NCI-H524 treated with DMSO at 0.1 percent for 48 hours (cell line): ENCODE data around the gene ITGA5.

Source experiments
- DNase-seq: peaks from one replicate; lab custom pipeline; 2025; lab: John Stamatoyannopoulos, UW

The ITGA5 gene

GRCh38 chr12:54430471-54431069, 11.5 kb upstream of the ITGA5 start:
- no peak for DNase-seq

DNA sequence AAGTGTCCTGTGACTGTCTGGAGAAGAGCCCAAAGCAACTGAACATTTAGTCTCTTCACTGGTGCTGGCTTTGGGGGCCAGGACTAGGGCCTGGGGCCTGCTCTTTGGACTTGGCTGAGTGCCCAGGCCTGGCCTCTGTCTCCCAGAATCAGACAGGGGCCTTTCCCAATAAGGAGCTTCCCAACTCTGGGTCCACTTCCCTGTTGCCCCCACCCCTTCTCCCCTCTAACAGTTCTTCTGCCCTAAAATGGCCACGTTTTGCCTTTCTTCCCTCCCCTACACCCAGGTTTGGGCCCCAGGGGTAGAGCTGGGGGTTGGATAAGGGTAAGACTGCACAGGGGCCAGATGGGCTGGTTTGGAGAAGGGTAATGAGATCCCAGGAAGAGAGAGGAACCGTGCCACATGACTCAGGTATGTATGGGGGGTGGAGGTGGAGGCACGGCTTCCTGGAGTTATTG, 10.0 kb upstream of the ITGA5 start:
- no peak for DNase-seq

DNA sequence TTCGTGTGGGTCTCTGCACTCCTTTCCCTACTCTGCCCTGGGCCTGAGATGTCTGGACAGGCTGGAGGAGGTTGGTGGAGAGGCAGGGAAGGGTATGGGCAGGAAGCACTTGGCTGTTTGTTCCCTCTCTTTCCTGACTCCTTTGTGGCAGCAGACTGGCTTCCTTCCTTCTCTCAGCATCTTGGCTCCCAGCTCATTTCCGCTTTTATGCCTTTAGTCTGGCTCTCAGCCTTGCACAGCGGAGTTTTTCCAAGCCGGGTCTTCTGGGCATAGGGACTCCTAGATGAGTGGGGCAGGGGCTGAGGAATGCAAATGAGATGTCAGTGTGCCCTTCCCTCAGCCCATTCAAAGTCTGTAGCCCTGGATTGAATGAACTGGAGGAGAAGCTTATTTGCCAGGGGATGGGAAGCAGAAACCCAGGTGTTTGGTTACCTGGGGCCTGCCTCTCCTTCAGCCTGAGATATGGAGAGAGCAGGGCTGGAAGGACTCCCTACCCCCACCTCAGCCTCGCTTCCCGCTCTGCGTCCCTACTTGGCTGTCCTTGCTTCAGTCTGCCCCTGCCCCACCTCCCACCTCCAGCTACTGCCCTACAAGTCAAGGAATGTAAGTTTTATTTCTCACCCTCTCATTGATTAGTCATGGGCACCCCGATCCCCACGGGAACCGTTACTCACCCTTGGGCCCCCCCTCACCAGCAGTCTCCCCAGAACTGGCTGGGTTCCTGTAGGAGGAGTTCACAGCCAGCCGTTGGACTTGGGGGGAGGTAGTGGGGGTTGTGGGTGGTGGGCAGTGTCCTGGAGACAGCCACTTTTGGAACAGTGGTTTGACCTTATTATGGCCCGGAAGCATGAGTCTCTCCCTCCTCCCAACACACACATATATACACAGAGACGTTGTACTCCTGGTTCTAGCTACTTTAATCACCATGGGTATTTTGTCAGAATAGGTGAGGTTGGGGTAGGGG, 9.3 kb upstream of the ITGA5 start:
- DNase-seq = no peak

DNA sequence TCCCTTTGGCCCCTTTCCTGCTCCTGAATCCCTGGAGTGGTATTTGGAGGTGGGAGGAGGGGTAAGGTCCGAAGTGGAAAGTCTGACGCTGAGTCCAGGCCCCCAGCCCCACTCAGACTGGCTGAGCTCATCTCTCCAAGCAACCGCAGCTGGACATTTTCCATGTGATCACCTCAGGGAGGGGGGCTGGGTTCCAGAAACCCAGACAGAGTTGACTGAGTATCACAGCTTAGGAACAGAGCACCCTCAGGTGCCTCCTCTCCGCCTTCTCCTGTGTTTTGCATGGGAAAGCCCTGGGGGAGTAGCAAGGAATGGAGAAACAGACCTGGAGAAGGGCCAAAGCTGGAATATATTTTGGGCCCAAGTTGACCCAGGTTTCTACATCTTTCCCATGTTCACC, 8.0 kb upstream of the ITGA5 start:
- DNase-seq = no peak

- no peak for DNase-seq
Observed at GRCh38 chr12:54426690-54427089, 7.6 kb upstream of the ITGA5 start.

DNA sequence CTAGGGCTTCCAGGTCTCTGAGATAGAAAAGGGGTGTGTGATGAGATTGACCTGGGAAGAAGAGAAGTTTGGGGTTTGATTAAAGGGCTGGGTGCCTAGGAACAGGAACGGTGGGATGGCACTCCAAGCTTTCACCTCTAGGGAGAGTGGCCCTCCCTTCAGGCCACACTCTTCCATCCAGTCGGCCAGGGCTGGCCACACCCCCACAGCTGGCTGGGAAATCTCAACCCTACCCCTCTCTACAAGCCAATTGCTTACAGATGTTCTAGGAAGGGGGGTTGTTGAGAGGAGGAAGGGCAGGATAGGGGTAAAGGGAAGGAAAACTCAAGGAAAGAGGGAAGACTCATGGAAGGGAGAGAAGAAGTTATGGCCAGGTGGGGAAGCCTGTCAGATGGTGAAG, 6.6 kb upstream of the ITGA5 start:
- no peak for DNase-seq

DNA sequence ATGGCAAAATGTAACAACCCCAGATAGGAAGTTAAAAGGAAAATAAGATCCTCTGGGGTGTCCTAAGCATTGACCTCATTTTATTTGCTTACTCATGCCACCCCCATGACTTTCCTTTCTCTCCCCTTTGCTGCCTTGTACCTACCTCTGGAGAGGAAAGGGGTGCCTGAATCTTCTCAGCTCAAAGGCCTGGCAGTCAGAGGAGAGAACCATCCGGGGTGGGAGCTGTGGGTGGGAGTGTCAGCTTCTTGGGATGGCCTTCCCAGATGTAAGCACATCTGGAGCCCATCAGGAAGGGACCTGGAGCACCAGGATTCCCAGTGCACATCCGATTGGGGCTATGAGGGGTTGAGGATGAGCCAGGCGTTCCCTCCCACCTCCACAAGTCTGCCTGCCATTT, 5.2 kb upstream of the ITGA5 start:
- no peak for DNase-seq

- no peak for DNase-seq
Observed at GRCh38 chr12:54423816-54424150, 4.7 kb upstream of the ITGA5 start.

GRCh38 chr12:54421879-54422250, 2.8 kb upstream of the ITGA5 start:
- DNase-seq = no peak

- DNase-seq = no peak
Observed at GRCh38 chr12:54421175-54421878, 2.3 kb upstream of the ITGA5 start.

- DNase-seq = no peak
Observed at GRCh38 chr12:54420766-54421144, 1.7 kb upstream of the ITGA5 start.

DNA sequence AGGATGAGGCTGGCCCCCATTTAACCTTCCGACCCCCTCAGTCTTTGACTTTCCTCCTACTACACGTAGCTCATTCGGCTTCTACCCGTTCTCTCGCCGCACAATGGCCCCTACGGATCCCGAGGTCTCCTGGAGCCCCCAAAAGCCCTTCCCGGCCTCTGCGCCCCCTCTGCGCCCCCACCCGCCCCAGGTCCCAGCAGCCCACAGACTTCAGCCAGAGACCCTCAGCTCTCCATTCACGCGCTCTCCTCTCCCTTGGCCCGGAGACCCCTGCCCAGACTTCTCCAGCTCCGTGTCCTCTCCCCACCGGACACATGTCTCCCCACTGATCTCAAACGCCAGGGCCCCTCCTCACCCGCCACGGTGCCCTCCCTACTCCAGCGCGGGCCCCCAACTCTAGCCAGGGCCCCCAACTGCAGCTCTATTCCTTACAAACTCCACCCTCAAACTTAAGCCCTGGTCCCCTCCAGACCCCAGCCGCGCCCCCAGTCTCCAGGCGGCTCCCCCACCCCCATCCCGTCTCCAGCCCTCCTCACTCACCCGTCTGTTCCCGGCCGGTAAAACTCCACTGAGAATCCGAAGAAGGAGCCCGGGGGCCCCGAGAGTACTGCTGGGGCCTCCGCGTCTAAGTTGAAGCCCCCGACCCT, 502 bp downstream of the ITGA5 start:
- DNase-seq = no peak

GRCh38 chr12:54417712-54418440, 1.2 kb downstream of the ITGA5 start:
- no peak for DNase-seq

- no peak for DNase-seq
Observed at GRCh38 chr12:54416687-54417603, 2.1 kb downstream of the ITGA5 start.

GRCh38 chr12:54415221-54415929, 3.7 kb downstream of the ITGA5 start:
- no peak for DNase-seq

- no peak for DNase-seq
Observed at GRCh38 chr12:54413284-54414190, 5.5 kb downstream of the ITGA5 start.

DNA sequence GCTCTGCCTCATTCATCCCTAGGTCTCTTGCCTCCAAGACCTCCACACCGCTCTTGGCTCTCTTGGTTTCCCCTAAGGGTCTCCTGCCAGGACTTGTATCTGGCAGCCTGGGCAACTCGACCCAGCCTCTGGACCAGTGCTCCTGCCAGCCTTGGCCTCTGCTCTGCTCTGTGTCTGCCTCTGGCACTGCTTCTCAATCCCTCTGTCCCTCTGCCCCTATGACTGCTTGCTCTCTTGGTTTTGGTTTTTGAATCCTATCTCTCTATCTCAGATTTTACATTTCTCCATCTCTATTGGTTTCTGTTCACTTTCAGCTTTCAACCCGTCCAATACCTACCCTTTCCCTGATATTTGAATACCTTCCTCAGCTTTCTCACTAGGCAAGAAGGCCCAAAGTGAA, 6.3 kb downstream of the ITGA5 start:
- DNase-seq = no peak

DNA sequence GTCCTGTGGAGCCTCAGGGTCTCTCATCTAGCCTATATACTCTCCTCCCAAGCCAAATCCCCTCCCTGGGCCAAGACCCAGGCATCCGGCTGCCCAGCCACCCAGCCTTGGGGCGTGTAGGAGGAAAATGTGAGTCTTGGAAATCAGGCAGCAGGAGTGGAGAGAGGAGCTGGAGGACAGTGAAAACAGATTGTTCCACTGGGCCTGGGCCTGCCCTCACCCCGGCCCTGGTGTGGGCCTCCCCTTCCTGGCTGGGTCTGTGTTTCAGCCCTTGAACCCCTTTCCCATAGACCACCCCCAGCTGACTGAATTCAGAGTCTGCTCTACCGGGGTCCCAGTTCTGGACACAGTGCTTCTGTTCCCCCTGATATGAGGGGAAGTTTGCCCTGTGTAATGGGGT, 6.7 kb downstream of the ITGA5 start:
- DNase-seq = no peak
